Measurements from ENCODE around the gene DNM1.

The DNM1 gene

GRCh38 chr9:128163027-128163515, 40.1 kb upstream of the DNM1 start:
- H3K4me3 ChIP-seq (ENCODE audit: low read length in 2 of 2), result no peak overlapping the region
- H3K36me3 ChIP-seq (ENCODE audit: control insufficient read depth in 2 of 2, insufficient read depth in 2 of 2, low read length in 2 of 2), result peaks cover 26 to 39% of the 10 kb centered on the region in 2 donors
- H3K4me1 ChIP-seq (ENCODE audit: control insufficient read depth in 2 of 2, insufficient read depth in 2 of 2, low read length in 2 of 2), result peaks cover 12 to 13% of the 10 kb centered on the region in 2 donors
- H3K27me3 ChIP-seq (ENCODE audit: control insufficient read depth in 2 of 2, insufficient read depth in 2 of 2, low read length in 2 of 2), result no peaks in the 10 kb centered on the region
- no peak overlapping the region for H3K27ac ChIP-seq (ENCODE audit: low read depth in 2 of 2, low read length in 2 of 2)
- no peaks in the 10 kb centered on the region for H3K9me3 ChIP-seq (ENCODE audit: control insufficient read depth in 2 of 2, low read length in 2 of 2)
- no peak overlapping the region for H3K9ac ChIP-seq (ENCODE audit: low read depth in 1 of 2, low read length in 2 of 2)

GRCh38 chr9:128163523-128164306, 39.5 kb upstream of the DNM1 start:
- peaks cover 12 to 13% of the 10 kb centered on the region in 2 donors for H3K4me1 ChIP-seq (ENCODE audit: control insufficient read depth in 2 of 2, insufficient read depth in 2 of 2, low read length in 2 of 2)
- no peaks in the 10 kb centered on the region for H3K9me3 ChIP-seq (ENCODE audit: control insufficient read depth in 2 of 2, low read length in 2 of 2)
- H3K27ac ChIP-seq (ENCODE audit: low read depth in 2 of 2, low read length in 2 of 2), result no peak overlapping the region
- no peak overlapping the region for H3K4me3 ChIP-seq (ENCODE audit: low read length in 2 of 2)
- H3K9ac ChIP-seq (ENCODE audit: low read depth in 1 of 2, low read length in 2 of 2), result no peak overlapping the region
- no peaks in the 10 kb centered on the region for H3K27me3 ChIP-seq (ENCODE audit: control insufficient read depth in 2 of 2, insufficient read depth in 2 of 2, low read length in 2 of 2)
- peaks cover 29 to 43% of the 10 kb centered on the region in 2 donors for H3K36me3 ChIP-seq (ENCODE audit: control insufficient read depth in 2 of 2, insufficient read depth in 2 of 2, low read length in 2 of 2)

GRCh38 chr9:128164307-128164885, 38.8 kb upstream of the DNM1 start:
- no peaks in the 10 kb centered on the region for H3K9me3 ChIP-seq (ENCODE audit: control insufficient read depth in 2 of 2, low read length in 2 of 2)
- no peak overlapping the region for H3K27ac ChIP-seq (ENCODE audit: low read depth in 2 of 2, low read length in 2 of 2)
- no peaks in the 10 kb centered on the region for H3K27me3 ChIP-seq (ENCODE audit: control insufficient read depth in 2 of 2, insufficient read depth in 2 of 2, low read length in 2 of 2)
- peaks cover 36 to 50% of the 10 kb centered on the region in 2 donors for H3K36me3 ChIP-seq (ENCODE audit: control insufficient read depth in 2 of 2, insufficient read depth in 2 of 2, low read length in 2 of 2)
- H3K4me3 ChIP-seq (ENCODE audit: low read length in 2 of 2), result no peak overlapping the region
- peaks cover 10% of the 10 kb centered on the region in 2 donors for H3K4me1 ChIP-seq (ENCODE audit: control insufficient read depth in 2 of 2, insufficient read depth in 2 of 2, low read length in 2 of 2)
- no peak overlapping the region for H3K9ac ChIP-seq (ENCODE audit: low read depth in 1 of 2, low read length in 2 of 2)

- H3K9me3 ChIP-seq (ENCODE audit: control insufficient read depth in 2 of 2, low read length in 2 of 2), result no peaks in the 10 kb centered on the region
These were observed 37.0 kb upstream of the DNM1 start for GRCh38 chr9:128166169-128166568.

GRCh38 chr9:128167209-128167608, 36.0 kb upstream of the DNM1 start:
- Histone ChIP-seq H3K27ac (ENCODE audit: low read depth in 2 of 2, low read length in 2 of 2) (no peak overlapping the region), H3K9ac (ENCODE audit: low read depth in 1 of 2, low read length in 2 of 2) (no peak overlapping the region), H3K36me3 (ENCODE audit: control insufficient read depth in 2 of 2, insufficient read depth in 2 of 2, low read length in 2 of 2) (peaks cover 43 to 54% of the 10 kb centered on the region in 2 donors), H3K27me3 (ENCODE audit: control insufficient read depth in 2 of 2, insufficient read depth in 2 of 2, low read length in 2 of 2) (no peaks in the 10 kb centered on the region), H3K4me1 (ENCODE audit: control insufficient read depth in 2 of 2, insufficient read depth in 2 of 2, low read length in 2 of 2) (no peaks in the 10 kb centered on the region), H3K4me3 (ENCODE audit: low read length in 2 of 2) (no peak overlapping the region), H3K9me3 (ENCODE audit: control insufficient read depth in 2 of 2, low read length in 2 of 2) (no peaks in the 10 kb centered on the region)

More at GRCh38 chr9:128166169-128166568, 37.0 kb upstream of the DNM1 start:
- Histone ChIP-seq H3K4me1 (ENCODE audit: control insufficient read depth in 2 of 2, insufficient read depth in 2 of 2, low read length in 2 of 2) (peaks cover 2% of the 10 kb centered on the region in 2 donors), H3K27me3 (ENCODE audit: control insufficient read depth in 2 of 2, insufficient read depth in 2 of 2, low read length in 2 of 2) (no peaks in the 10 kb centered on the region), H3K27ac (ENCODE audit: low read depth in 2 of 2, low read length in 2 of 2) (no peak overlapping the region), H3K4me3 (ENCODE audit: low read length in 2 of 2) (no peak overlapping the region), H3K36me3 (ENCODE audit: control insufficient read depth in 2 of 2, insufficient read depth in 2 of 2, low read length in 2 of 2) (peaks cover 44 to 55% of the 10 kb centered on the region in 2 donors), H3K9ac (ENCODE audit: low read depth in 1 of 2, low read length in 2 of 2) (no peak overlapping the region)

- H3K9ac ChIP-seq (ENCODE audit: low read depth in 1 of 2, low read length in 2 of 2), result no peak overlapping the region
- no peak overlapping the region for H3K4me3 ChIP-seq (ENCODE audit: low read length in 2 of 2)
- no peak overlapping the region for H3K27ac ChIP-seq (ENCODE audit: low read depth in 2 of 2, low read length in 2 of 2)
- no peaks in the 10 kb centered on the region for H3K27me3 ChIP-seq (ENCODE audit: control insufficient read depth in 2 of 2, insufficient read depth in 2 of 2, low read length in 2 of 2)
- H3K9me3 ChIP-seq (ENCODE audit: control insufficient read depth in 2 of 2, low read length in 2 of 2), result no peaks in the 10 kb centered on the region
- no peaks in the 10 kb centered on the region for H3K4me1 ChIP-seq (ENCODE audit: control insufficient read depth in 2 of 2, insufficient read depth in 2 of 2, low read length in 2 of 2)
- peaks cover 41 to 48% of the 10 kb centered on the region in 2 donors for H3K36me3 ChIP-seq (ENCODE audit: control insufficient read depth in 2 of 2, insufficient read depth in 2 of 2, low read length in 2 of 2)
These were observed 34.4 kb upstream of the DNM1 start for GRCh38 chr9:128168731-128169308.

GRCh38 chr9:128169492-128169891, 33.7 kb upstream of the DNM1 start:
- peaks cover 37 to 49% of the 10 kb centered on the region in 2 donors for H3K36me3 ChIP-seq (ENCODE audit: control insufficient read depth in 2 of 2, insufficient read depth in 2 of 2, low read length in 2 of 2)
- no peak overlapping the region for H3K9ac ChIP-seq (ENCODE audit: low read depth in 1 of 2, low read length in 2 of 2)
- no peaks in the 10 kb centered on the region for H3K27me3 ChIP-seq (ENCODE audit: control insufficient read depth in 2 of 2, insufficient read depth in 2 of 2, low read length in 2 of 2)
- no peaks in the 10 kb centered on the region for H3K9me3 ChIP-seq (ENCODE audit: control insufficient read depth in 2 of 2, low read length in 2 of 2)
- H3K4me3 ChIP-seq (ENCODE audit: low read length in 2 of 2), result no peak overlapping the region
- H3K27ac ChIP-seq (ENCODE audit: low read depth in 2 of 2, low read length in 2 of 2), result no peak overlapping the region
- no peaks in the 10 kb centered on the region for H3K4me1 ChIP-seq (ENCODE audit: control insufficient read depth in 2 of 2, insufficient read depth in 2 of 2, low read length in 2 of 2)

GRCh38 chr9:128169925-128170324, 33.3 kb upstream of the DNM1 start:
- H3K9me3 ChIP-seq (ENCODE audit: control insufficient read depth in 2 of 2, low read length in 2 of 2), result no peaks in the 10 kb centered on the region

GRCh38 chr9:128174062-128174461, 29.1 kb upstream of the DNM1 start:
- H3K9ac ChIP-seq (ENCODE audit: low read depth in 1 of 2, low read length in 2 of 2), result no peak overlapping the region
- no peaks in the 10 kb centered on the region for H3K4me1 ChIP-seq (ENCODE audit: control insufficient read depth in 2 of 2, insufficient read depth in 2 of 2, low read length in 2 of 2)
- H3K27ac ChIP-seq (ENCODE audit: low read depth in 2 of 2, low read length in 2 of 2), result no peak overlapping the region
- H3K27me3 ChIP-seq (ENCODE audit: control insufficient read depth in 2 of 2, insufficient read depth in 2 of 2, low read length in 2 of 2), result no peaks in the 10 kb centered on the region
- no peak overlapping the region for H3K4me3 ChIP-seq (ENCODE audit: low read length in 2 of 2)
- H3K36me3 ChIP-seq (ENCODE audit: control insufficient read depth in 2 of 2, insufficient read depth in 2 of 2, low read length in 2 of 2), result peaks cover 43 to 53% of the 10 kb centered on the region in 2 donors
- no peaks in the 10 kb centered on the region for H3K9me3 ChIP-seq (ENCODE audit: control insufficient read depth in 2 of 2, low read length in 2 of 2)

More at GRCh38 chr9:128169925-128170324, 33.3 kb upstream of the DNM1 start:
- no peak overlapping the region for H3K4me3 ChIP-seq (ENCODE audit: low read length in 2 of 2)
- no peaks in the 10 kb centered on the region for H3K4me1 ChIP-seq (ENCODE audit: control insufficient read depth in 2 of 2, insufficient read depth in 2 of 2, low read length in 2 of 2)
- H3K27ac ChIP-seq (ENCODE audit: low read depth in 2 of 2, low read length in 2 of 2), result no peak overlapping the region
- H3K27me3 ChIP-seq (ENCODE audit: control insufficient read depth in 2 of 2, insufficient read depth in 2 of 2, low read length in 2 of 2), result no peaks in the 10 kb centered on the region
- no peak overlapping the region for H3K9ac ChIP-seq (ENCODE audit: low read depth in 1 of 2, low read length in 2 of 2)
- peaks cover 38 to 46% of the 10 kb centered on the region in 2 donors for H3K36me3 ChIP-seq (ENCODE audit: control insufficient read depth in 2 of 2, insufficient read depth in 2 of 2, low read length in 2 of 2)

- Histone ChIP-seq H3K4me3 (ENCODE audit: low read length in 2 of 2) (no peak overlapping the region), H3K36me3 (ENCODE audit: control insufficient read depth in 2 of 2, insufficient read depth in 2 of 2, low read length in 2 of 2) (peaks cover 40 to 52% of the 10 kb centered on the region in 2 donors), H3K4me1 (ENCODE audit: control insufficient read depth in 2 of 2, insufficient read depth in 2 of 2, low read length in 2 of 2) (no peaks in the 10 kb centered on the region), H3K9ac (ENCODE audit: low read depth in 1 of 2, low read length in 2 of 2) (no peak overlapping the region), H3K27me3 (ENCODE audit: control insufficient read depth in 2 of 2, insufficient read depth in 2 of 2, low read length in 2 of 2) (no peaks in the 10 kb centered on the region), H3K27ac (ENCODE audit: low read depth in 2 of 2, low read length in 2 of 2) (no peak overlapping the region), H3K9me3 (ENCODE audit: control insufficient read depth in 2 of 2, low read length in 2 of 2) (no peaks in the 10 kb centered on the region)
These were observed 28.0 kb upstream of the DNM1 start for GRCh38 chr9:128175102-128175563.
